GM12878 (cell line): ENCODE measurements around the gene RHBDD1. TPM values are rescaled to one million over a fixed set of nuclear protein-coding genes. Genes with fewer than 3 reads are reported as not detected.
A peak's percentile ranks its signal among the peaks of the same experiment; 100 is the strongest.

ENCODE experiments used
- ATAC-seq: fragments of 200-7000 bp; cut with Tn5 transposase; 3 replicates; pipeline ENCODE4 v1.9.1; 2020; ENCODE audit warnings: mild to moderate bottlenecking, moderate library complexity
- BruUV-seq: library from RNA; stranded (reverse); fragments of 400-500 nt; replicated peaks from 2 replicates; lab custom pipeline; 2021; lab: Mats Ljungman, UMichigan
- CTCF ChIA-PET: fragments of 300-600 bp; sonication (Branson Sonifier 250); formaldehyde crosslinking; extraction: SDS; loops from one replicate; lab custom pipeline; 2021; ENCODE audit warnings: inconsistent platforms; lab: Yijun Ruan, JAX
- POLR2A ChIA-PET: fragments of 350-600 bp; formaldehyde crosslinking; extraction: SDS; loops from one replicate; lab custom pipeline; 2021; ENCODE audit warnings: inconsistent platforms; lab: Charles Lee
- RAD21 ChIA-PET: fragments of 300-600 bp; sonication (Branson Sonifier 250); formaldehyde crosslinking; loops from one replicate; lab custom pipeline; 2023; ENCODE audit warnings: antibody characterized with exemption; ENCODE audit not compliant: unreplicated experiment; lab: Charles Lee
- SMC1A ChIA-PET: fragments of 300-600 bp; sonication (Branson Sonifier 250); formaldehyde crosslinking; loops from one replicate; lab custom pipeline; 2023; ENCODE audit not compliant: unreplicated experiment, uncharacterized antibody; lab: Charles Lee
- DNase-seq: peaks from one replicate; pipeline ENCODE4 v3.0.0-alpha.2; 2011; ENCODE audit warnings: low read depth, low spot score
- FAIRE-seq: peaks from 3 replicates; lab custom pipeline; 2011; peaks lifted over from hg19 to GRCh38; lab: Jason Lieb, UNC
- H2AFZ ChIP-seq: 2 replicates; pipeline ENCODE4 v1.6.0; 2011; ENCODE audit warnings: low read depth, low read length, control low read depth; ENCODE audit not compliant: control insufficient read depth
- H3K27ac ChIP-seq: 2 replicates; pipeline ENCODE4 v1.5.1; 2011; ENCODE audit warnings: control low read depth; ENCODE audit not compliant: control insufficient read depth, insufficient read depth
- H3K27me3 ChIP-seq, 2 experiments: replicated peaks in 1 of 2; 2 replicates each; pipeline versions ENCODE4 v1.6.0 to v1.6.1; 2011; ENCODE audit warnings: low read length in 1 of 2; ENCODE audit not compliant: control insufficient read depth in 2 of 2, insufficient read depth in 2 of 2
- H3K36me3 ChIP-seq, 2 experiments: 2 replicates each; pipeline ENCODE4 v1.5.1; 2011; ENCODE audit warnings: low read length in 1 of 2; ENCODE audit not compliant: control insufficient read depth in 2 of 2, insufficient read depth in 2 of 2
- H3K4me1 ChIP-seq: 2 replicates; pipeline ENCODE4 v1.6.1; 2011; ENCODE audit warnings: mild to moderate bottlenecking, low read length, moderate library complexity, mixed read lengths; ENCODE audit not compliant: control insufficient read depth, insufficient read depth
- H3K4me2 ChIP-seq: 2 replicates; pipeline ENCODE4 v1.6.0; 2011; ENCODE audit warnings: control low read depth; ENCODE audit not compliant: control insufficient read depth, insufficient read depth
- H3K4me3 ChIP-seq: fragments of 200-600 bp; sonication (generic); 2 replicates; pipeline ENCODE4 v1.5.1; 2016
- H3K79me2 ChIP-seq: 2 replicates; pipeline ENCODE4 v1.6.0; 2011; ENCODE audit warnings: low read length; ENCODE audit not compliant: control insufficient read depth, insufficient read depth
- H3K9ac ChIP-seq: 2 replicates; pipeline ENCODE4 v1.8.0; 2011; ENCODE audit warnings: low read length, control low read depth, mixed read lengths; ENCODE audit not compliant: control insufficient read depth, insufficient read depth
- H3K9me3 ChIP-seq: replicated peaks from 3 replicates; pipeline ENCODE4 v1.5.1; 2011; ENCODE audit warnings: mild to moderate bottlenecking, low read length; ENCODE audit not compliant: control insufficient read depth, insufficient read depth
- H4K20me1 ChIP-seq: 2 replicates; pipeline ENCODE4 v1.6.0; 2011; ENCODE audit not compliant: control insufficient read depth, insufficient read depth
- CBFB ChIP-seq: IDR thresholded peaks from 2 replicates; pipeline ENCODE4 v1.6.1; 2016; ENCODE audit warnings: antibody characterized with exemption, low read depth
- CBX3 ChIP-seq: fragments of 200-600 bp; sonication (generic); IDR thresholded peaks from 2 replicates; pipeline ENCODE4 v1.6.1; 2016; ENCODE audit warnings: low read depth, borderline replicate concordance
- CTCF ChIP-seq, 3 experiments: IDR thresholded peaks in 2 of 3; conservative IDR thresholded peaks in 1 of 3; 2 replicates each; pipeline ENCODE4 v1.5.1; 2011; ENCODE audit warnings: low read depth in 3 of 3, low read length in 3 of 3, mild to moderate bottlenecking in 3 of 3, control low read depth in 2 of 3, moderate library complexity in 2 of 3, inconsistent platforms in 1 of 3, mixed read lengths in 1 of 3; ENCODE audit not compliant: control insufficient read depth in 2 of 3, insufficient read depth in 1 of 3; ENCODE audit errors: extremely low read depth in 1 of 3
- NRF1 ChIP-seq: conservative IDR thresholded peaks from 2 replicates; pipeline ENCODE4 v1.6.1; 2011; ENCODE audit warnings: mild to moderate bottlenecking, low read depth, low read length, improper control_type of control experiment
- PAX5 ChIP-seq: IDR thresholded peaks from 2 replicates; pipeline ENCODE4 v1.6.1; 2011; ENCODE audit warnings: low read depth, low read length, borderline replicate concordance
- POLR2A ChIP-seq: IDR thresholded peaks from 2 replicates; pipeline ENCODE4 v1.6.1; 2011; ENCODE audit warnings: low read depth, mild to moderate bottlenecking, low read length
- PRDM15 ChIP-seq: fragments of 450-650 bp; formaldehyde crosslinking; IDR thresholded peaks from 2 replicates; pipeline ENCODE4 v1.4.0; 2020; ENCODE audit warnings: mild to moderate bottlenecking, moderate library complexity
- RAD21 ChIP-seq: IDR thresholded peaks from 2 replicates; pipeline ENCODE4 v1.6.1; 2011; ENCODE audit warnings: mild to moderate bottlenecking, low read depth, low read length, moderate library complexity; ENCODE audit not compliant: insufficient read depth
- RELB ChIP-seq: fragments of 450-650 bp; IDR thresholded peaks from 2 replicates; pipeline ENCODE4 v1.6.1; 2017; ENCODE audit warnings: low read depth, mild to moderate bottlenecking, moderate library complexity
- SMAD5 ChIP-seq: IDR thresholded peaks from 2 replicates; pipeline ENCODE4 v1.6.1; 2016; ENCODE audit warnings: antibody characterized with exemption, low read depth
- SMARCA5 ChIP-seq: fragments of 450-650 bp; IDR thresholded peaks from 2 replicates; pipeline ENCODE4 v1.6.1; 2017; ENCODE audit warnings: mild to moderate bottlenecking
- SMC3 ChIP-seq: IDR thresholded peaks from 2 replicates; pipeline ENCODE4 v1.6.1; 2011; ENCODE audit warnings: low read length, improper control_type of control experiment, borderline replicate concordance
- SPI1 ChIP-seq: IDR thresholded peaks from 2 replicates; pipeline ENCODE4 v1.6.1; 2011; ENCODE audit warnings: low read depth, mild to moderate bottlenecking, low read length, moderate library complexity, borderline replicate concordance; ENCODE audit not compliant: insufficient read depth
- SREBF2 ChIP-seq: IDR thresholded peaks from 2 replicates; pipeline ENCODE4 v1.6.1; 2012; ENCODE audit warnings: mild to moderate bottlenecking, low read length
- YY1 ChIP-seq: IDR thresholded peaks from 2 replicates; pipeline ENCODE4 v1.6.1; 2011; ENCODE audit warnings: low read depth, mild to moderate bottlenecking, low read length
- WGBS: methylation state at CpG from one replicate; pipeline ENCODE4 v1.1.6; 2016; ENCODE audit warnings: low lambda C conversion rate; ENCODE audit not compliant: insufficient replicate concordance, insufficient coverage; ENCODE audit errors: missing lambda C conversion rate; 5-methylcytosine and 5-hydroxymethylcytosine counted together
- in situ Hi-C: fragments of 300-500 bp; cut with MboI; formaldehyde crosslinking; loops from 9 replicates; pipeline ENCODE4 v1.14.3; 2018; ENCODE audit warnings: mixed read lengths
- intact Hi-C: fragments of 100-400 bp; cut with micrococcal nuclease; formaldehyde crosslinking; loops from one replicate; pipeline ENCODE4 v1.14.2; 2022; ENCODE audit not compliant: unreplicated experiment
- polyA plus RNA-seq, 11 experiments: library from polyadenylated mRNA; depleted of rRNA in 4 of 11; unstranded in 6 of 11; stranded (reverse) in 5 of 11; fragments of >200 nt; fragmentation: Nextera tagmentation in 4 of 11; fragmentation: Illumina TruSeq in 1 of 11; extraction: Ambion mirVana in 4 of 11; extraction: Trizol in 1 of 11; gene quantifications; 1 replicate in 1 of 11; 2 replicates in 10 of 11; pipeline versions ENCODE4 v1.2.1 to v1.2.3, GENCODE V29; 2011 to 2016; ENCODE audit warnings: inconsistent platforms in 2 of 11, missing spikeins in 2 of 11, low read depth in 1 of 11
- total RNA-seq, 4 experiments: library from RNA; depleted of rRNA in 3 of 4; stranded (reverse); fragments of >200 nt in 3 of 4; fragmentation: Illumina TruSeq in 1 of 4; extraction: Trizol in 1 of 4; gene quantifications; 2 replicates each; pipeline versions ENCODE4 v1.2.1 to v1.2.3, GENCODE V29; 2013 to 2021

RHBDD1 gene
- total and polyA plus RNA-seq, 10 of the 15 experiments (the other 5 are each of a cell fraction or from before 2014, with no cell fraction given), result 7.1 to 36.4 (median 14.7) TPM

GRCh38 chr2:226869371-226869770 is 33.5 kb downstream of the RHBDD1 start (continued):
- no peak for TF ChIP-seq SMAD5

GRCh38 chr2:226873051-226873620 is 37.3 kb downstream of the RHBDD1 start:
- no peaks in the 10 kb centered on the region for H3K27me3 ChIP-seq
- peak overlapping the region; percentile 77 for H3K4me2 ChIP-seq
- FAIRE-seq (no peak), DNase-seq (no peak), ATAC-seq (peak; percentile 83)
- ChIA-PET RAD21 (interaction anchor here (1.2 to 1.5 kb wide), 3 partner anchors 11 to 112 kb away, joined by 3 to 4 read pairs (median 3); no protein-coding TSS in a partner anchor), CTCF (interaction anchor here (1.0 to 3.1 kb wide), 4 partner anchors 10 to 112 kb away, joined by 3 to 13 read pairs (median 4); no protein-coding TSS in a partner anchor), POLR2A (interaction anchor here (1.7 kb wide), 1 partner anchor 33 kb away, joined by 3 read pairs; no protein-coding TSS in a partner anchor), SMC1A (interaction anchor here (0.8 to 6.7 kb wide), 5 partner anchors 10 to 61 kb away, joined by 3 to 30 read pairs (median 5); partner anchors contain the start of gene RHBDD1)
- peak overlapping the region; percentile 65 for H3K27ac ChIP-seq
- intact Hi-C loops, result no loop called here
- no TSS peak for BruUV-seq
- peaks cover 11% of the 10 kb centered on the region for H3K4me1 ChIP-seq
- in situ Hi-C loops, result no loop called here
- no peak overlapping the region; the same call in 1 of the 2 replicates for H2AFZ ChIP-seq
- no peaks in the 10 kb centered on the region; the same call in 1 of the 2 replicates for H3K79me2 ChIP-seq
- H4K20me1 ChIP-seq, result no peaks in the 10 kb centered on the region
- no peak overlapping the region for H3K9ac ChIP-seq
- H3K36me3 ChIP-seq, result no peaks in the 10 kb centered on the region; a peak in 2 of 4 replicates
- H3K9me3 ChIP-seq, result peaks cover 4% of the 10 kb centered on the region
- WGBS, result 65% methylated on average over 2 of the region's 2 CpGs
- H3K4me3 ChIP-seq, result peak overlapping the region; percentile 17; the same call in 1 of the 2 replicates
- TF ChIP-seq CBFB (peak; percentile 60; the same call in 1 of the 2 replicates), SMC3 (peak; percentile 3; the same call in 1 of the 2 replicates), RELB (no peak), CTCF (IDR thresholded peaks at IDR 0.05 in 2 of 3, conservative IDR thresholded peaks at IDR 0.05 in 1 of 3; ENCODE audit: control insufficient read depth in 2 of 3, extremely low read depth in 1 of 3, insufficient read depth in 1 of 3, low read depth in 3 of 3, low read length in 3 of 3) (peak in 2 of 3 experiments; percentile 9 to 11; a peak in 1 of 6 replicates), PAX5 (no peak), SMARCA5 (no peak), NRF1 (no peak), PRDM15 (no peak), RAD21 (peak; percentile 36), SPI1 (peak; percentile 49; the same call in 1 of the 2 replicates), SREBF2 (no peak), POLR2A (no peak), YY1 (0 out of 2 replicates have a peak, but pooled peaks have one; percentile 50), CBX3 (no peak)
